NT2/D1 (cell line): ENCODE measurements around the gene GFER.

Source experiments
- YY1 ChIP-seq: IDR thresholded peaks from 2 replicates; pipeline ENCODE4 v1.6.1; 2011; ENCODE audit not compliant: insufficient read length, insufficient read depth
- ZNF274 ChIP-seq: IDR thresholded peaks from 2 replicates; pipeline ENCODE4 v1.6.1; 2011; ENCODE audit warnings: mild to moderate bottlenecking, low read depth, low read length

DNA sequence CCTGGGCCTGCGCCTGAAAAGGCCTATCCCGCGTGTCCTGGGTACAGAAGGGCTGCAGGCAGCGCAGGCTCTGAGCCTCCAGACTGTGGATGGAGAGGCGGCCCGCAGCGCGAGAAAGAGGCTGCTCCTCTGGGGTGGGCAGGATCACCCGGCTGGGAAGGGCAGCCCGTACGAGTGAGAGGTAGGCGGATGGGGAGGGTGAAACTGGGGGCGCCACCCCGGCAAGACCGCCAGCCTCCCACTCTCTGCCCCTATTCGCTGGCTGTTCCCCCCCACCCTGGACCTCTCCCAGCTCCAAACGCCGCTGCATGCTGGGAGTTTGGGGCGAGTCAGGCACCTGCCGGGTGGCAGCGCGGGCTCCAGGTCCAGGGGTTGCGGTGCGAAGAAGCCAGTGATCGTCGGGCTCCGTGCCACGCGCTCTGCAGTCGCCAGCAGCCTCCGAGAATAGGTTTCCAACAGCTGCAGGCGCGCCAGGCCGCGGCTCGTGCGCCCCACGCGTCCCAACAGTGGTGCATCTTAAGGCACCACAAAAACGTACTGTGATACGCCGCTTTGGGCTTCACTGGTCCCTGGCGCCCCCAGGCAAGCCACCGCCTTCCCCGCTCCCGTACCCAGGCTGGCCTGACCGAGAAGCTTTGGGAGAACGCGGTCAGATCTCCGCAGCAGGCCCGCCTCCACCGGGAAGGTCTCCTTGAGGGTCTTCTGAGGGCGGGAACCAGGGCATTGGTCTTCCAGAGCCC, 3.8 kb upstream of the GFER start:
- TF ChIP-seq ZNF274 (no peak), YY1 (no peak)
